HG03175 (cell line): ENCODE data around the gene AP1M2.
"Not testable (repeated sequence)": the region's sequence is repeated elsewhere in the genome, so short reads cannot be mapped to it uniquely, and the experiment has no call there.

ENCODE experiments used
- ATAC-seq: cut with Tn5 transposase; IDR thresholded peaks from one replicate; pipeline ENCODE4 v1.9.1; 2021; ENCODE audit warnings: mild to moderate bottlenecking, moderate library complexity; ENCODE audit not compliant: unreplicated experiment

Gene AP1M2

GRCh38 chr19:10543059-10543419 is 44.1 kb downstream of the AP1M2 start:
- ATAC-seq, result no peak

GRCh38 chr19:10539016-10539415 is 48.1 kb downstream of the AP1M2 start:
- ATAC-seq, result not testable (repeated sequence)

- no peak for ATAC-seq
Observed at GRCh38 chr19:10538204-10538983, 48.7 kb downstream of the AP1M2 start.

GRCh38 chr19:10537668-10538067 is 49.4 kb downstream of the AP1M2 start:
- ATAC-seq, result no peak

GRCh38 chr19:10535613-10536012 is 51.5 kb downstream of the AP1M2 start:
- ATAC-seq, result no peak

GRCh38 chr19:10533646-10534386 is 53.3 kb downstream of the AP1M2 start:
- ATAC-seq, result no peak

GRCh38 chr19:10532457-10532856 is 54.7 kb downstream of the AP1M2 start:
- no peak for ATAC-seq

- not testable (repeated sequence) for ATAC-seq
Observed at GRCh38 chr19:10526887-10527286, 60.2 kb downstream of the AP1M2 start.

GRCh38 chr19:10525636-10526035 is 61.5 kb downstream of the AP1M2 start:
- ATAC-seq, result no peak

GRCh38 chr19:10523135-10523636 is 63.9 kb downstream of the AP1M2 start:
- ATAC-seq, result no peak
